ENCODE data around the gene CXCL13.
"Not testable (repeated sequence)": the region's sequence is repeated elsewhere in the genome, so short reads cannot be mapped to it uniquely, and the experiment has no call there.

DNA sequence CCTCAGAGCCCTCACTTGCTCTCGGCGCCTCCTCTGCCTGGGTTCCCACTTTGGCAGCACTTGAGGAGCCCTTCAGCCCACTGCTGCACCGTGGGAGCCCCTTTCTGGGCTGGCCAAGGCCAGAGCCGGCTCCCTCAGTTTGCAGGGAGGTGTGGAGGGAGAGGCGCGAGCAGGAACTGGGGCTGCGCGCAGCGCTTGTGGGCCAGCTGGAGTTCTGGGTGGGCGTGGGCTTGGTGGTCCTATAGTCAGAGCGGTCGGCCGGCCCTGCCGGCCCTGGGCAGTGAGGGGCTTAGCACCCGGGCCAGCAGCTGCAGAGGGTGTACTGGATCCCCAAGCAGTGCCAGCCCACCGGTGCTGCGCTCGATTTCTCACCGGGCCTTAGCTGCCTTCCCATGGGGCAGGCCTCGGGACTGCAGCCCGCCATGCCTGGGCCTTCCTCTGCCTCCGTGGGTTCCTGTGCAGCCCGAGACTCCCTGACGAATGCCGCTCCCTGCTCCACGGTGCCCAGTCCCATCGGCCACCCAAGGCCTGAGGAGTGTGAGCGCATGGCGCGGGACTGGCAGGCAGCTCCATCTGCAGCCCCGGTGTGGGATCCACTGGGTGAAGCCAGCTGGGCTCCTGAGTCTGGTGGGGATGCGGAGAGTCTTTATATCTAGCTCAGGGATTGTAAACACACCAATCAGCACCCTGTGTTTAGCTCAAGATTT lies 35.0 kb upstream of the CXCL13 start:
- not testable (repeated sequence) for TF ChIP-seq TAF1 (IDR thresholded peaks at IDR 0.05; ENCODE audit: low read depth, low read length); CHD1 (IDR thresholded peaks at IDR 0.05; ENCODE audit: low read depth, low read length); EZH2 (IDR thresholded peaks at IDR 0.05; ENCODE audit: low read depth, low read length, severe bottlenecking); POLR2AphosphoS5 (IDR thresholded peaks at IDR 0.05; ENCODE audit: low read depth, low read length); ZNF274 (IDR thresholded peaks at IDR 0.05; ENCODE audit: borderline replicate concordance, extremely low read depth, low read length); SIRT6 (IDR thresholded peaks at IDR 0.05; ENCODE audit: low read length); EP300 (IDR thresholded peaks at IDR 0.05; ENCODE audit: borderline replicate concordance in 1 of 2, low read depth in 2 of 2, low read length in 2 of 2); JUN (IDR thresholded peaks at IDR 0.05; ENCODE audit: low read depth, low read length)
- TF ChIP-seq, protein P1, sequence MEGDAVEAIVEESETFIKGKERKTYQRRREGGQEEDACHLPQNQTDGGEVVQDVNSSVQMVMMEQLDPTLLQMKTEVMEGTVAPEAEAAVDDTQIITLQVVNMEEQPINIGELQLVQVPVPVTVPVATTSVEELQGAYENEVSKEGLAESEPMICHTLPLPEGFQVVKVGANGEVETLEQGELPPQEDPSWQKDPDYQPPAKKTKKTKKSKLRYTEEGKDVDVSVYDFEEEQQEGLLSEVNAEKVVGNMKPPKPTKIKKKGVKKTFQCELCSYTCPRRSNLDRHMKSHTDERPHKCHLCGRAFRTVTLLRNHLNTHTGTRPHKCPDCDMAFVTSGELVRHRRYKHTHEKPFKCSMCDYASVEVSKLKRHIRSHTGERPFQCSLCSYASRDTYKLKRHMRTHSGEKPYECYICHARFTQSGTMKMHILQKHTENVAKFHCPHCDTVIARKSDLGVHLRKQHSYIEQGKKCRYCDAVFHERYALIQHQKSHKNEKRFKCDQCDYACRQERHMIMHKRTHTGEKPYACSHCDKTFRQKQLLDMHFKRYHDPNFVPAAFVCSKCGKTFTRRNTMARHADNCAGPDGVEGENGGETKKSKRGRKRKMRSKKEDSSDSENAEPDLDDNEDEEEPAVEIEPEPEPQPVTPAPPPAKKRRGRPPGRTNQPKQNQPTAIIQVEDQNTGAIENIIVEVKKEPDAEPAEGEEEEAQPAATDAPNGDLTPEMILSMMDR (IDR thresholded peaks at IDR 0.05; ENCODE audit: control extremely low read depth in 1 of 3, insufficient read depth in 1 of 3, low read depth in 1 of 3, low read length in 3 of 3), result not testable (repeated sequence)
- TF ChIP-seq, protein P2, sequence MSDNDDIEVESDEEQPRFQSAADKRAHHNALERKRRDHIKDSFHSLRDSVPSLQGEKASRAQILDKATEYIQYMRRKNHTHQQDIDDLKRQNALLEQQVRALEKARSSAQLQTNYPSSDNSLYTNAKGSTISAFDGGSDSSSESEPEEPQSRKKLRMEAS (IDR thresholded peaks at IDR 0.05), result not testable (repeated sequence)

Data from H1 (cell line).